ENCODE results near the gene NFKBIZ.

The NFKBIZ gene

DNA sequence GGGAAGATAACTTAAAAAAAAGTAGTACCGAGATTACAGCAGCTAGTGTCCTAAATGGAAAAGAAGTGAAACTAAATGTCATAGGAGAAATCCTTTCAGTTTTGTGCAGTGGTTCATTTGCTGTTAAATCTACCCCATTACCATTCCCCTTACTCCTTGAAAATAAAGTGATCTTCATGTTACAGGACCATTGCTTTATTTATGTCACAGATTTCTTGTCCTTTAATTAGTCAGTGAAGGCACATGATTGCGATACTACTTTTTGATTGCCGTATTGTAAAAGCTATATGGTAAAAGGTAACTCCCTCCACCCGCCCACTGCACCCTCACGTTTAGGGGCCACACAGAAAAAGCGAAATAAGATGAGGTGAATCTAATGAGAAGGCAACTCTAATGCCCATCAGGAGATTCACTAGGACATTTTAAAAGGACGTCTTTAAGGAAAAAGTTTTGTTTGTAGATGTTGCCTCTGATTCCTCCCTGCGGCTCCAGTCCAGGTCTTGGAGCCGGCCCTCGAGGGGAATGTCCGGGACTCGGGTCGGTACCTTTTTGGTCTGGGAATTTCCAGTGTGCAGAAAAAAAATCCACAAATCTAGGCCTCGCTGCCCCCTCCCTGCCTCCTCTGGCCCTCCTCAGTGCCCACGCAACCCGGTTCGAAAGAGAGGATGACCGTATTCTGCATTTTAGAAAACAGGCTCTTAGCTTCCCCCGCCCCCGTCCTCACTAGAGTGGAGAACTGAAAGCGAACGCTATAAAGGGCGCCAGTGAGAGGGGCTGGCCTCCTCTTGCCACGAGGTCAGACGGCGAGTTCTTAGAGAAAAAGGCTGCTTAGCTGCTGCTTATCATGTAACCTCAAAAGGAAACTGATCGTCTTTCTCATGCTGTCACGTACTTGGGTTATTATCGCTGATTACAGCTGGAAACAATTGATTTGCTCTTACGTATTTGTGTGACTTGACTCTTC is 21.8 kb upstream of the NFKBIZ start:
- DNase-seq (ENCODE audit: low read depth, low spot score) = peak; percentile 83

DNA sequence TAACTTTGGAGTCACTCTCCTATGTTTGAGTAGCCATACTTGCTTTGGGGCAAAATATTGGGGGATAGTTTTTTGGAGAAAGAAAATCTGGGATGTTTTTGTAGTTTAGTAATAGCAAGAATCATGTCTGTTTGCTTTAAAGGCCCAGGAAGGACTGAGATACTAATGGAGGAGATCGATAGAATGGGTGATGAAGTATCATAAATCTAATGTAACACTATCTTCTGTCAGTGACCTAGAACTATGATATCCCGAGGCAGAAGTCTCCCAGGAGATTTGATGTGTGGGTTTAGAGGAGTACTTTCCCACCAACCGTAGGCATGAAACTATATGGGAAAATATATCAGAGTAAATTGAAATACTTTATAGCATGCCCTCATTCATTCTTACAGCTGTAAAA is 21.0 kb upstream of the NFKBIZ start:
- no peak for DNase-seq (ENCODE audit: low read depth, low spot score)

DNA sequence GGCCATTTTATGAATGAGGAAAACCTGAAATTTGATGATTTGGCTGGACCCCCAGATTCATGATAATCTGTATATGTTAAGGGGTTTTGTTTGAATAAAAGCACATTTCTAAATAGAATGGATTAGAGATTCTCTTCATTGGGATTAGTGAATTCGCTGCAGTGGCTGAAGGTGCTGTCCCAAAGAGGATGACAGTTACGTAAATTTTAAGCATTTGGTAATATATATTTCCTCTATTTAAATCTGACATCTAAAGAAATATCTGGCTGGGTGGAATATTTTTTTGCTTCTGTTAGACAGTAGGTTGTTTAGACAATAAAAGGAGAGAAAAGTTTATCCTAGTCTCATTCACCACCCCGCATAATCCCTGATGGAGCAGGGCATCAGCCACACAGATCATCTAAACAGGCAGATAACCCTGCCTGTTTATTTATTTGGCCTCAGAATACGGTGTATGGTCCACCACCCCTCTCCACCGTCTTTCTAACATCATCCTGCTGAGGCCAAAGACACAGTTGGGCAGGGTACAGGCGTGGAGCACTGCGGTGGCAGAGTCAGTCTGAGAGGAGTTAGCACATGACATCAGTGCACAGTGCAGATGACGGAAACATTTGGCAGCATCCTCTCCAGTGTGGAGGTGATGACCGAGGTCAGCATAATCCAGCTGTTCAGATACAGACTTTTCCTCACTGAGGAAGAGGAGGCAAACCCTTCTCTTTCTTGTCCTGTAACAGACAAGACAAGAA is 20.4 kb upstream of the NFKBIZ start:
- DNase-seq (ENCODE audit: low read depth, low spot score) = no peak

DNA sequence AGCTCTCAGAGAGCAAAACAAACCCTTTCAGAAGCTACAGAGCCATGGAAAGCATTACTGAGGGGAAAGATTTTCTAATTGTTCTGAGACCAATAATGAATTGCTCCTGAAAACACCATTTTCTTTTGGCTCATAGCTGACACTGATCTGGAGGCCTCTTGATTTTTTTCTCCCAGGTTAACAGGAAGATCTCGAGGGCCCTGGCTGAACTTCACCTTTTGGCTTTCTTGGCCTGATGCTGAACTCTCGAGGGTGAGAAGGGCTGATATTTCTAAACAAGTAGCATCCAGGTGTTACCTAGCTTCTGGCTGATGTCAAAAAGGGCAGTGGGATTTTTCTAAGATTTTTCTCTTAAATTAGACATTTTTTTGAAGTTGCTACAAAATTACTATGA is 19.9 kb upstream of the NFKBIZ start:
- DNase-seq (ENCODE audit: low read depth, low spot score) = no peak

DNA sequence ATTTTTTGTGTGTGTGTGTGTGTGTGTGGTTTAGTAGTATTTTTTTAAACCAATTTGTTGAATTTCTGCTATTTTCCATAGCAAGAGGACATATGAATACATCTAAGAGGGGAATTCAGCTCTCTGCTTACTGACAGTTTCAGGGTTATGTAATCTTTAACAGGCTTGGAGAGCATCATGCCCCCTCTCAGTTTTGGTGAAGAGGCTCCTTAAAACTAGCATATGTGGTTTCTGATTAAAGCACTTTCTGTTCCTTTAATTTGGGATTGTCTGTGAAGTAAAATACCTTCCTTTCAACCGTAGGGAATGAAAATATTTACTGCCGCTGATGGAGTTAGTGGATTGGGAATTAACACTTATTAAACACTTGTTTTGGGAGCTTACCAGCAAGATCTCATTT is 19.4 kb upstream of the NFKBIZ start:
- DNase-seq (ENCODE audit: low read depth, low spot score) = no peak

DNA sequence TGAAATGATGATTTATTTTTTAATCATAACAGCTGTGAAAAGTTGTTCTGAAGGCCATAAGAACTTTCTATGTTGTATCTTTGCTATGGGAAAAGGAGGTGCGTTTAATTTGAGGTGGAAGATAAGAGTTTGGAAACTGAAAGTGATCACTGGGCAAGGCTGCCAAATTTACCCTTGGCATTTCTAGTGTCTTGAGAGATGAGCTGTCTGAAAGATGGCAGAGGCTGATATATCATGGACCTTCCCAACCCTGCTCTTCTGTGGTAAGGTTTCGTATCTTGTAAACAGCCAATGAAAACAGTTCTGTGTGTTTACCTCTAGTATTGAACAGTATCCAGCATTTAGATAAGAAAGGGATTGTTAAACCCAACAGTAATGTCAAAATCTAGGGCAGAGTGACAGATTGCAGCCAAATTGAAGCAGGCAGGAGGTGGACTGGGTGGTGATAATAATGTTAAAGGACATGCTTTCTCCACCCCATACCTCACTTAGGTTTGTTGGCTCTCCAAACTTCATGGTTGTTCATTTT is 15.8 kb upstream of the NFKBIZ start:
- DNase-seq (ENCODE audit: low read depth, low spot score) = no peak

DNA sequence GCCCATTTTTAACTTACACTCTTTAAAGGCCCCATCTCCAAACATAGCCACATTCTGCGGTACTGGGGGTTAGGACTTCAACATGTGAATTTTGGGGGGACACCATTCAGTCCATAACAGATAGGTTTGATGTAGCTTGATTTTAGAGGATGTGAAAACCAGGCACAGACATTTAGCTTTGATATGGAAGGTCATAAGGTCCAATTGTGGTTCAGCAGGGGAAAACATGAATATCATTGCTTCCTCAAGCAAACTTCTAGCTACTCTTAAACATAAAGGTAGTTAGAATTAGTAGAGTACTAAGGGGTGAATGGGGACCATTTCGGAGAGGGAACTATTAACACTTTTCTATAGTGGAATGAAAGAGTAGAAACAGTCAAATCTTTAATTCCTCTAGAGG is 13.6 kb upstream of the NFKBIZ start:
- DNase-seq (ENCODE audit: low read depth, low spot score) = no peak

DNA sequence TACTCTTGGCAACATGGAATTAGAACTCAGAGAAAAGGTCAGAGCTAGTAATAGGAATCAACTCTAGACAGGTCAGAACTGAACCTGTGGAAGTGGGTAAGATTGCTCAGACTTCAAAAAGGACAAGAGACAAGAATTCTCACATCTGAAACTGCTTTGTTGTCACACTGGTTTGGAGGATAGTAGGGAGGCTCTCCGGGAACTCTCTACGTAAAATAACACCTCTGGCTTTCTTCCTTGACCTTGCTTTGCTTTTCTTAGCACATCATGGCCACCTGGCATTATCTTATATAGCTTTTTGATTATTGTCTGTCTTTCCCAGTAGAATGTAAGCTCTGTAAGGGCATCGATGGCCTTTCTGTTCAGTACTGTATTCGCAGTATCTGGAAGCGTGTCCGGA is 13.2 kb upstream of the NFKBIZ start:
- no peak for DNase-seq (ENCODE audit: low read depth, low spot score)

DNA sequence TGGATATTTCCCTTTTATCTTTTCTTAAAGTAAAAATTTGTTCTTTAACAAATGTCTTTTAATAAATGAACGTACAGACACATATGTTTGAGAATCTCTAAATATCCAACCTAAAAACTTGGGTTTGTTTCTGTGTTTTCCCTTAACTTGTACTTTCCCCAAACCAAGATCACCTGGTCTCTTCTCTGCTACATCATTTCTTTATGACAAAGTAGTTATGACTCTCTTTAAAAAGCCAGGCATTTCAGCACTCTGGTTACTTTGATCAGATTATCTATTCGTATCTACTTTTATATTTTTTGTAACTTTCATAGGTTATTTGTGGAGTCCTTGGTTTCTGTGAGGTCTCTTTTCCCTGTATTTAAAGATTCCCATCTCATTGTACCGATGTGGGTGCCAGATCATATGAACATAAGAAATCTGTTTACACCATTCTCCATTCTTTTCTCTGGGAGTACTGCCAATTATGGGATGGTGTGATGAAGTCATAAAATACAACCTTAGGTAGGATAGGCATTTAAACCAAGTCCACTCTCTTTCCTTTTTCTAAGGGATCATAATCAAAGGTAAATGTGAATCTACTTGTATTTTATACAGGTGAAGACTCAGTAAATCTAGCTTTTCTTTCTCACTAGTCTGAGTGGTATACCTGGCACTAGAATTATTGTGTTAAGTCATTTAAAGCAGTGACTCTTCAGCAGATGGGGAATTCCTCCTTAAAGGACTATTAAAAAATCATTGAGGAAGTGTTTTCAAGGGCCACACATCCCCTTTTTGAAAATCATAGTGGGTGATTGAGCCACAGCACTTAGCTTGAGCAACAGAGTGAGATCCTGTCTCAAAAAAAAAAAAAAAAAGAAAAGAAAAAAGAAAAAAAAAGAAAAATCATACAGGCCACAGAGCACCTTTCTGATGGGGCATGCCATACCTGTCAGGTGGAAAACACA is 12.4 kb upstream of the NFKBIZ start:
- no peak for DNase-seq (ENCODE audit: low read depth, low spot score)

DNA sequence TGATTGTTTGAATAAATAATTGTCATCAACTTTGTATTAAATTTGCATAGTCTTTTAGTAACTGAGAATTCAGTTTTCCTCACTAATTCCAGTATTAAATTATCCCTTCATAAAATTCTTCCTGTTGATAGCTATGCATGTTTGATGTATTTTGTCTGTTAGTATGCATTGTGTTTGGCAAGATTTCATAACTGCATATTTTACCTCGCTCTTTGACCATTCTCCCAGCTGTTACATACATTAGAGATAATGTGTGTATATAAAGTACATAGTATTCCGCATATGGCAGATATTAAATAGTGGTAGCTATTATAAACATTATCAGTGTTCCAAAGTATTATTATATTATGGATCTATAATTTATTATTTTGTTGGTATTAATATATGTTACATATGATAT is 10.6 kb upstream of the NFKBIZ start:
- DNase-seq (ENCODE audit: low read depth, low spot score) = no peak

DNA sequence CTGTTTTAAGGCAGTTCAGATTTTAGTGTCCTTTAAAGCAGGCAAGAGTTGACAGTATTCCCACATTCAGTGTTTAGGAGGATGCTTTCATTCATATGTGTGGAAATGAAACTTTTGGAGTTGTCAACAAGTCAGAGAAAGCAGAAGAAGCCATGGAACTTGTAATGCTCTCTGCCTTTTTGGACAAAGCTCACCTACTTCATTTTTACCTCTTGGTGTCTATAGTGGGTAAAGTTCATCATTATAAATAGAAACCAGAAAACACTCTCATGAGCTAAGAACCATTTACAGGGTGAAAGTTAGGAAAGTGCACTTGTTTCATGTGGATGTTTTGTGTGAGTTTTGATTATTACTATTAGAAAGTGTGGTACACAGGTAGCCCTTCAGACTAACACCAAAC is 9.2 kb upstream of the NFKBIZ start:
- no peak for DNase-seq (ENCODE audit: low read depth, low spot score)

DNA sequence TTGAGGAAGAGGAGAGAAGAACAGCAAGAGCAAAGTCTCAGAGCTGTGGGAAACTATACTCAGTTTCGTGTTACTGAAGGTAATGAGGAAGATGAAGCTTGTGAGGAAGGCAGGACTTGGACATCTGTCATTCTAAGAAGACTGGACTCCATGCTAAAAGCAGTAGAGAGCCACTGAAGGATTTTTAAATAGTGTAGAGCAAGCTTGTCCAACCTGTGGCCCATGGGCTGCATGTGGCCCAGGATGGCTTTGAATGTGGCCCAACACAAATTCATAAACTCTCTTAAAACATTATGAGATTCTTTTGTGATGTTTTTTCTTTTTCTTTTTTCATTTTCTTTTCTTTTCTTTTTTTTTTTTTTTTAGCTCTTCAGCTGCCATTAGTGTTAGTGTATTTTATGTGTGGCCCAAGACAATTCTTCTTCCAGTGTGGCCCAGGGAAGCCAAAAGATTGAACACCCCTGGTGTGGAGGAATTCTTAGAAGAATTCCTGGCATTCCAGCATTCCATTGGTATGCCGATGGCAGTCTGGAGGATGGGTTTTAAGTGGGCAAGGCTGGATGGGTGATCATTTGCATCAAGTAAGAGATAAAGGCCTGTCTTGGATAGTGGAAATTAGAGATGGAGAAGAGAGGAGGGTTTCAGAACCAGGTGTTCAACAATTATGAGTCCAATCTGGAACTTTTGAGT is 6.9 kb upstream of the NFKBIZ start:
- DNase-seq (ENCODE audit: low read depth, low spot score) = no peak

DNA sequence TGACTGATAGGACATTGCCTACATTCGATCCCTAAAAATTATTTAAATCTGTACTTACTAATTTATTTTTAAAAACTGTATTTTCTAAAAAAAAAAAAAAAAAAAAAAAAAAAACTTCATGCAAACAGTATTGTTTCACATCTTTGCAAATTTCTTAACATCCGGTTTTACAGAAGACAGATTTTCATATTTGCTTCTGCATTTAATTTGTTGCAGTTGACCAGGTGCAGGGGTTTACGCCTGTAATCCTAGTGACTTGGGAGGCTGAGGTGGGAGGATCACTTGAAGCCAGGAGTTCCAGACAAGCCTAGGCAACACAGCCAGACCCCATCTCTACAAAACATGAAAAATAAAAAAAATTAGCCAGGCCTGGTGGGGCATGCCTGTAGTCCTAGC is 6.4 kb upstream of the NFKBIZ start:
- no peak for DNase-seq (ENCODE audit: low read depth, low spot score)

DNA sequence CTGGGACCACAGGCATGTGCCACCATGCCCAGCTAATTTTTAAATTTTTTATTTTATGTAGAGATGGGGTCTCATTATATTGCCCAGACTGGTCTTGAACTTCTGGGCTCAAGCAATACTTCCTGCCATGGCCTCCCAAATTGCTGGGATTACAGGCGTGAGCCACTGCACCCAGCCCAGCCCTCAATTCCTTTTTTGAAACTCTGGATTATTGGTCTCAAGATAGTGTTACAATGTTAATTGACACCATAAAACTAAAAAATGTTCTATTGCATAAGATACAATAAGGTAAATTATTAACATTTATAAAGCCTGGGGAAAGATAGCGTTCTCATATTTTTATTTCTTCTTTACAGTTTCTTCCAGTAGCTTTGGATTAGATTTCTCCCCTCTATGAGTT is 3.9 kb upstream of the NFKBIZ start:
- no peak for DNase-seq (ENCODE audit: low read depth, low spot score)

DNA sequence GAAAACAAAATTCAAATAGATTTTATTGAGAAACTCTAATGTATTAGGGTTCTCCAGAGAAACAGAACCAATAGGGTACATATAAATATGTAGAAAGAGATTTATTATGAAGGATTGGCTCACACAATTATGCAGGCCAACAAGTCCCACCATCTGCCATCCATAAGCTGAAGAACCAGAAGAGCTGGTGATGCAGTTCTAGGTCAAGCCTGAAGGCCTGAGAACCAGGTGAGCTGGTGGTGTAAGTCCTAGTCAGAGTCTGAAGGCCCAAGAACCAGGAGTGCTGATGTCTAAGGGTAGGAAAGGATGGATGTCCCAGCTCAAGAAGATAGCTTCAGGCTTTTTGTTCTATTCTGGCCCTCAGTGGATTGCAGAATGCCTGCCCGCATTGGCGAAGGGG is 2.6 kb upstream of the NFKBIZ start:
- no peak for DNase-seq (ENCODE audit: low read depth, low spot score)

DNA sequence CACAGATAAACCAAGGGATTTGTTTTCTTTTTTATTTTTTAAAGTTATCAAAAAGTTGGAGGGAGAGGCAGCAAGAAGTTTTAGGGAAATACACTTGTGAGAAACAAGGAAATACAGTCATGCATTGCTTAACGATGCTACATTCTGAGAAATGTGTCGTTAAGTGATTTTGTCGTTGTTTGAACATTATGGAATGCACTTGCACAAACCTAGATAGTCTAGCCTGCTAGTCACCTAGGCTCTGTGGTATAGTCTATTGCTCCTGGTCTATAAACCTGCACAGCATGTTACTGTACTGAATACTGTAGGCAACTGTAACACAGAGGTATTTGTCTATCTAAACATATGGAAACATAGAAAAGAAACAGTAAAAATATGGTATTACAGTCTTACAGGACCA is 2.0 kb upstream of the NFKBIZ start:
- no peak for DNase-seq (ENCODE audit: low read depth, low spot score)

DNA sequence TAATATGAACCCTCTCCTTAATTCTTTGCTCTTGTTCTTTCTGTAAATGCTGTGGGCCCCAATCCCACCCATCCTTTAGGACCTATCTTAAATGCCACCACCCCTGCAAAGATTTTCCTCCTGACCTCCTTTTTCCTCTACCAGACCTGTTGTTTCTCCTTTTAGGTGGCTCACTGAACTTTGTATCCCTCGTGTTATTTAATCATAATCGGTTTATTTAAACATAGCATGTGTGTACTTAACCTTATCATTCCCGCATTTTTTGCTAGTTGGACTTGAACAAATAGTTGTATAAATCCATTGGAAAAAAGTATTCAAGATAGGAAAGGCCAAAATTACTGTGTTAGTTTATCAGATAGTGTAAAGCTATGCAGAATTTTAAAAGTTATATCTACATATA is 988 bp upstream of the NFKBIZ start:
- no peak for DNase-seq (ENCODE audit: low read depth, low spot score)

DNA sequence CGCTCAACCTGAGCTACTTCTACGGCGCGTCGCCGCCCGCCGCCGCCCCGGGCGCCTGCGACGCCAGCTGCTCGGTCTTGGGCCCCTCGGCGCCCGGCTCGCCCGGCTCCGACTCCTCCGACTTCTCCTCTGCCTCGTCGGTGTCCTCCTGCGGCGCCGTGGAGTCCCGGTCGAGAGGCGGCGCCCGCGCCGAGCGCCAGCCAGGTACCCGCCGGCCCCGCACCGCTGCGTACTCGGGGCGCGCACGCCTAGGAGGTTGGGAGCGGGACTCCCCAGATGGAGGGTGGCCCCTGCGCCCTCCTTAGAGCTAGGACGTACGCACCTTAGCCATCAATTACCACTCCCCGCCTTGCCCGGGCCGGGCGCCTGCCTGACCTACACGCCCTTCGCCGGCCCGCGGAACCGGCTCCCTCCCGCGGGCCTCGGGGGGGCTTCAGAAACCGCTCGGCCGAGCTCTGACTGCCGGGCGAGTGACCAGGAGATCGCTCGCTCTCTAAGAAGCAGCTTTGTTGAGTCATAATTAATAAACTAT is 466 bp downstream of the NFKBIZ start:
- DNase-seq (ENCODE audit: low read depth, low spot score) = no peak

DNA sequence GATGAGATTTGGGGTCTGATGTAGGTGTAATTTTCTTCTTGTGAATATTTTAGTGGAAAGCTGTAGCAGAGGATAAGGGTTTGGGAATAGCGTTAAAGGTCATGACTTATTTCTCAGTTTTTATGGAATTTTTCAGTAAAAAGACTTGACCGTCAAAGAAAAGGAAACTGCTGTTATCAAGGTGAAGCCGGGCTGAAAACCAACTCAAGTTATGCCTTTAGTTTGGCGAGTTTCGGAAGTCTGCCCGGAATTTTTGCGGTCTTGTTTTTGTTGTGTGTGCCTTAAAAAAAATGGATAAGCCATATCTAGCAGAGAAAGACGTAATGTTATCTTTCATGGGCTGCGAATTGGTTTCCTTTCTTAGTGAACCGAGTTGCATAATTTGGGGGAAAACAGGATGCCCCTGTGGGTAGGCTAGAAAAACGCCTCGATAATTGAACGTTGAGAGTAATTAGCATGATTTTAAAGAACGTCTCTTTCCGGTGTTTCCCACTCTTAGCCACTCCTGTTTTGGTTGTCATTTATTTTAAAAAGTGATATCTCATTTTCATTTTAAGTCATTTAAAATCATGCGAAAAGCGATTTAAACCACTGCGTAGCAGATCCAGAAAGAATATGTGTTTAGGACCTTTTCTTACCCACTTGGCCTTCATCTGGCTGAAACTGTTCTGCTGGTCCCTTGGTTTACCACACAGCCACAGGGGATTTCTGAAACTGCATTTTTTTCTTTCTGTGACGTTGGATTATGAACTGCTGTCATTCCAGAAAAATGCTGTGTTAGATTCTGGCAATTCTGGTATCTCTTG is 1.1 kb downstream of the NFKBIZ start:
- DNase-seq (ENCODE audit: low read depth, low spot score) = no peak
